HFF-Myc (cell line): Measurements from ENCODE around the gene FAM153A.
"Not testable (repeated sequence)": the region's sequence is repeated elsewhere in the genome, so short reads cannot be mapped to it uniquely, and the experiment has no call there.

Source experiments
- DNase-seq: peaks from one replicate; pipeline ENCODE4 v3.0.0-alpha.2; 2011; ENCODE audit warnings: low read depth; ENCODE audit errors: extremely low read depth
- H3K4me3 ChIP-seq: replicated peaks from 2 replicates; pipeline ENCODE4 v1.5.1; 2011; ENCODE audit warnings: low read depth, mild to moderate bottlenecking, control low read depth, low read length

FAM153A gene

GRCh38 chr5:177782792-177783633, at the start of gene FAM153A:
TSS of gene FAM153A (minus strand) at chr5:177782899.
- DNase-seq, H3K4me3 ChIP-seq: not testable (repeated sequence)

GRCh38 chr5:177832287-177832686, 49.6 kb upstream of the FAM153A start:
- not testable (repeated sequence) for DNase-seq, H3K4me3 ChIP-seq

GRCh38 chr5:177826073-177826472, 43.4 kb upstream of the FAM153A start:
- not testable (repeated sequence) for H3K4me3 ChIP-seq, DNase-seq

GRCh38 chr5:177824776-177825175, 42.1 kb upstream of the FAM153A start:
- DNase-seq, H3K4me3 ChIP-seq: not testable (repeated sequence)

DNA sequence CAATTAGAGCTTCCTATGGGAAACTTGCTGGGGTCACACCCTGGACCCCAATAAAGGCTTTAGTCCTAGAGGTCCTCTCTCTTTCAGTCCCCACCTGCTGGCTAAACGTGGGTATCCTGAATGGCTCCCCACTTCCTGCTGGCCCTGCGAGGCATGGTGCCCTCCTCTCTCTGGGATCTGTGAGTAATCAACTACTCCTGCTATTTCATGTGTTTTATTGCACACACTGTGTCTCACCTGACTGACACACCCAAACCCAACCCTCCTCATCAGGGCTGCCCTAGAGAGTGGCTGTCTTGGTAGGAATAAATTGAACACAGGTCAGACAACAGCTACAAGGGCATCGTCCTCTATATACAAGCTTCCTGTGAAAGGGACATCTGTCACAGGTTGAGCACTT, 39.8 kb upstream of the FAM153A start:
- not testable (repeated sequence) for DNase-seq, H3K4me3 ChIP-seq

- H3K4me3 ChIP-seq, DNase-seq: not testable (repeated sequence)
Observed at GRCh38 chr5:177819664-177820063, 37.0 kb upstream of the FAM153A start.

DNA sequence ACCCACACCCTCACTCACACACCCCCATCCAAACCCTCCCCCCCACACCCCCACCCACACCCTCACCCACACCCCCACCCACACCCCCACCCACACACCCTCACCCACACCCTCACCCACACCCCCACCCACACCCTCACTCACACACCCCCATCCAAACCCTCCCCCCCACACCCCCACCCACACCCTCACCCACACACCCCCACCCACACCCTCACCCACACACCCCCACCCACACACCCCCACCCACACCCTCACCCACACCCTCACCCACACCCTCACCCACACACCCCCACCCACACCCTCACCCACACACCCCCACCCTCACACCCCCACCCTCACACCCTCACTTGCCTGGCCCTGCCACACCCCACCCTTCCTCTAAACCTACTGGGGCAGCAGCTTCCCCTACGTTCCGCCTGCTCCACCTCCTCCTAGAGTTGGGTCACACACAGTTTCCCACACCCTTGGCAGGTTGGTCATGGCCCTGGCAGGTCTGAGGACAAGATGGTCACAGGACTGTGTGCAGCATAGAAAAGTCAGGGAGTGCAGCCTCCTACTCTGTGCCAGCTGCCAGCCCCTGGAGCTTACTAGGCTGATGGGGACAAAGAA, 30.2 kb upstream of the FAM153A start:
- H3K4me3 ChIP-seq, DNase-seq: not testable (repeated sequence)

GRCh38 chr5:177812160-177812743, 29.6 kb upstream of the FAM153A start:
- not testable (repeated sequence) for DNase-seq, H3K4me3 ChIP-seq

GRCh38 chr5:177809209-177809913, 26.7 kb upstream of the FAM153A start:
- not testable (repeated sequence) for H3K4me3 ChIP-seq, DNase-seq

DNA sequence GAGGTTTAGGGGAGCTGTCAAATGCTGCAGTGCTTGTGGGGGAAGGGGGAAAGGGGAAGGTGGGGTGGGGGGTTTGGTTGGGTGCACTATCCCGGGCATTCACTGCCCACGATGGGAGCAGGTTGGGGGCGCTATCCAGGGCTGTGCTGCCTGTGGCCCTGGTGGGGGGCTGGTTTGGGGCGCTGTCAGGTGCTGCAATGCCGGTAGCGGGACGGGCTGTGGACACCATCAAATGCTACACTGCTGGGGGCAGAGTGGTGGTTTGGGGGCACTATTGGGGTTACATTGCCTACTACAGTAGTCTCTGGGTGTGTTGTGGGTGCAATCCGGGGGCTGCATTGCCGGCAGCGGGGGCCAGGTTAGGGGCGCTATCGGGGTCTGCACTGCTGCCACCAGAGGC, 25.7 kb upstream of the FAM153A start:
- not testable (repeated sequence) for DNase-seq, H3K4me3 ChIP-seq

DNA sequence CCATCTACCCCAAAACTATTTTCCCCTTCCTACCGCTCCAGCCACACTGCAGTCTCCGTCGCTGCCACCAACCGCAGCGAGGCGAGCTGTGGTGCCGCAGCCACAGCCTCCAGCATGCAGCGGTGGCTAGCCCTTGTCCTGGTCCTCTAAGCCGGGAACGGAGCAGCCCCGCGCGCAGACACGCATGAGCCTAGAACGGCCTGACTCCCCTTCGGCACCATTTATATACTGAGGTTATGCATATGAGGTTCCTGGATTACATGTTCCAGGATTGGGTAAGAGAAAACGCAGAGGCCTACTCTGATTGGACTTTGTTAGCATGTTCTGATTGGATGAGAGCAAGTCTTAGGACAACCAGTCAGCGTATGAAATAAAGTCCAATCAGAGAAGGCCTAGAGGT, 24.6 kb upstream of the FAM153A start:
- H3K4me3 ChIP-seq, DNase-seq: not testable (repeated sequence)

GRCh38 chr5:177801427-177801826, 18.7 kb upstream of the FAM153A start:
- not testable (repeated sequence) for DNase-seq, H3K4me3 ChIP-seq

GRCh38 chr5:177798237-177798840, 15.6 kb upstream of the FAM153A start:
- not testable (repeated sequence) for H3K4me3 ChIP-seq, DNase-seq

DNA sequence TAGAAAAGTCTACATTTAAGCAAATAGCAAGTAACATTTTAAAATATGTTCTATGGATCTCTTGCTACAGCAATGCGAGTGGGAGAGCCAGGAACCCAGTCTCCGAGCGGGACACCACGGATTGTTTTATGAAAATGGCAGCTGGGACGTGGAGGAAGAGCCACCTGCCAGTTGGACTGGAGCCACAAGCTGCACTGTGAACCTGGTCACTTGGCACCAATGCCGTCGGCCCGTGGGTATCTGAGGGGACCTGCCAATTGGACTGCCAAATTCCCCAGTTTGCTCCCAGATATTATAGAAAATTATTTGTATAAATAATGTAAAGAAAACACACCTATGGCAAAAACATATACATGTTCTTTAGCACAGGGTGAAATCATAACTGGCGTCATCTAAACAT, 10.6 kb upstream of the FAM153A start:
- not testable (repeated sequence) for DNase-seq

GRCh38 chr5:177791649-177792048, 8.9 kb upstream of the FAM153A start:
- not testable (repeated sequence) for H3K4me3 ChIP-seq, DNase-seq

More for the DNA sequence above, 10.6 kb upstream of the FAM153A start:
- H3K4me3 ChIP-seq = not testable (repeated sequence)

- not testable (repeated sequence) for DNase-seq, H3K4me3 ChIP-seq
Observed at GRCh38 chr5:177782169-177782568, 530 bp downstream of the FAM153A start.

GRCh38 chr5:177771206-177771605, 11.5 kb downstream of the FAM153A start:
- H3K4me3 ChIP-seq, DNase-seq: not testable (repeated sequence)

- not testable (repeated sequence) for DNase-seq, H3K4me3 ChIP-seq
Observed at GRCh38 chr5:177770646-177771045, 12.1 kb downstream of the FAM153A start.
